Stimulated activated CD4-positive, alpha-beta T cell treated with anti-CD3 and anti-CD28 coated beads, Interleukin-15, amount 100 ng/mL, for 48 hours (primary cell): Measurements from ENCODE around the gene PTGR1.
"Not testable (repeated sequence)": the region's sequence is repeated elsewhere in the genome, so short reads cannot be mapped to it uniquely, and the experiment has no call there.

ENCODE experiments used
- DNase-seq, 2 donors: peaks; one replicate each; pipeline ENCODE4 v3.0.0-alpha.2; 2020; ENCODE audit warnings: low read depth in 2 of 2

PTGR1 gene

DNA sequence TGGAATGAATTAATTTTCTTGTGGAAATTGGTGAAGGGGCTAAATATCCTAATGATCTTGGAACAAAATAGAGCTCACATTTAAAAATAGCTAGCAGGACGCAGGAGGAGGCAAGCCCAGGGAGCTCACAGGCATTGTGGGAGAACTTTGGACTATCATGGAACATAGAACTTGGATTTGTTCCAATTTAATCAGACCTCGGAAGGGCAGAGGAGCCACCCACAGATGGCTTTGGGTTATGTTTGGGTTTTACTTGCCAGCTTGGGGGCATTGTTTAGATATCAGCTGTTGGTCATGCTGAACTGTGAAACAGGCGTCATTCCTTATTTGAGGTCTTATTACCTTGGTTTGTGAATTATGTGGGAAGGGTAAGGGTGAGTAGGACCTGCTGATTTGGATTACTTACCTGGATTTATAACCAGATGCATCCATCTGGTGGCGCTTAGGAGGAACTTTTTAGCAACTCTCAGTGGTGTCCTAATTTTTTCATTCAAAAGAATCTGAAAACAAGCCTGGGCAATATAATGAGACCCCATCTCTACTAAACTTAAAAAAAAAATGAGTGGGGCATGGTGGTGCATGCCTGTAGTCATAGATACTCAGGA, 14.1 kb upstream of the PTGR1 start:
- no peak for DNase-seq

DNA sequence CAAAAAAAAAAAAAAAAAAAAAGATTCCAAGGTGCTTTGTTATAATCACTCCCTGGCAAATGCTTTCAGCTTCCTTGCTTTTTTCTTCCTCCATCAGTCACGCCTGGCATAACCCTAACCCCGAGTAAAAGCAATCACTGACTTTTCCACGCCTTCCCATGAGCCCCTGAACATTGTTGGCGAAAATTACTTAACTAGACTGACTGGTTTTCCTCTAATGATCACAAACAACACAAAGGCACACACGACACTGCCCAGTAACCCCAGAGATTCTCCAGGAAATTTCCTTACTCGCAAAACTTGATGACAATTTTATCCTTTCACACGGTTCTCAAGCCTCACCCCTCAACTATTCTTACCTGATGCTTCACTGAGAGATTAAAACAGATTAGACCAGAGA, 11.4 kb upstream of the PTGR1 start:
- no peak for DNase-seq

DNA sequence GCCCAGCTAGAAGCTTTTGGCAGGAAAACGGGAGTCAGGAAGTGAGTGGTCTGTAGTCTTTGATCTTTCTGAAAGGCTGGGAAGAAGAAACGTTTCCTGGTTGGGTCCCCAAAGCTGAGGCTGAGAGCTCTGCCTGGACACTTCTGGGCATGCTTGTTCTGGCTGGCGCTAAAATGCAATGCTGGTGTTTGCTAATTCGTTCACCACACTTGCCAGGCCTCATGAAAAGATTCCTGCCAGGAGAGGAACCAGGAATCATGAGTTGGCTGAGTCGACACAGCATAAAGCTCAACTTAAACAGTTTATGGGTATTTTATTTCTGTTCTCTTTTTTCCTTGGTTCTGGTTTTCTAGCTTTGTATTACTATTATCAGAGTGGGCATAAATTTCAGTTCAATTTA, 10.7 kb upstream of the PTGR1 start:
- DNase-seq: no peak

DNA sequence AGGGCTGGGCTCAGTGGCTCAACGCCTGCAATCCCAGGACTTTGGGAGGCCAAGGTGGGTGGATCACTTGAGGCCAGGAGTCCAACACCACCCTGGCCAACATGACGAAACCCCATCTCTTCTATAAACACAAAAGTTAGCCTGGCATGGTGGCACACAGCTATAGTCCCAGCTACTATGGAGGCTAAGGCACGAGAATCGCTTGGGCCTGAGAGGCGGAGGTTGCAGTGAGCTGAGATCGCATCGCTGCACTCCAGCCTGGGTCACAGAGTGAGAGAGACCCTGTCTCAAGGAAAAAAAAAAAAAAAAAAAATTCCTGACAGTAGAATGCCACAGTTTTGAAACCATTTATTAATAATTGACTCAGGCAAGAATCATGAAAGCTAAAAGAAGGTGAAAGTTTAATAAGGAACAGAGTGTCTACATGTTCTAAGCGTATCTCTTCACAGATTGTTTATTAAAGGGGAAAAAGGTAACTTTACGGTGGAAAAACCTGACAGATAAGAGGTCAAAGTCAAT, 5.7 kb upstream of the PTGR1 start:
- DNase-seq: no peak

DNA sequence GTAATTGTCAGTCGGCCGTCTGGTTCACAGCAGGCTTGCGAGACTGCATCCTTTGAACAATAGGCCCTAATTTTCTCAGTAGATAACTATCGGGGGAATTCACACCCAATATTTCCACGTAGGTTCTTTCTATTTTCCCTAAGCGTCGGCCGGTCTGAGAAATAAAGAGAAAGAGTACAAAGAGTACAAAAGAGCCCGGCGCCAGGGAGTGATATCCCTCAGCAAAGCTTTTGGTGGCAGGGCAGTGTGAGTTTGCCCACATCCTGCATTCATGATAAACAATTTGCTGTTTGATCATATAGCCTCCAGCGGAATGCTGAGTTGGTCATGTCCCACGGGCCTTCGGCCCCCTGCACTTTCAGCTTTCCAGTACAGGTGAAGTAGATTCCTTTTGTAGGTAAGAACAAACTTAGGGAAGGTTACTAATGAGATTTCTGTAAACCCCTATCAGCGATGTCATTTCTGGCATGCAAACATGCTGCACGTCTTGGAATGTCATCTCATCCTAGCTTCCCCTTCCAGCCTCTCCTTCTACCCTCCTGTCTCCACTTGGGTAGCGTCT, 4.7 kb upstream of the PTGR1 start:
- DNase-seq: no peak

DNA sequence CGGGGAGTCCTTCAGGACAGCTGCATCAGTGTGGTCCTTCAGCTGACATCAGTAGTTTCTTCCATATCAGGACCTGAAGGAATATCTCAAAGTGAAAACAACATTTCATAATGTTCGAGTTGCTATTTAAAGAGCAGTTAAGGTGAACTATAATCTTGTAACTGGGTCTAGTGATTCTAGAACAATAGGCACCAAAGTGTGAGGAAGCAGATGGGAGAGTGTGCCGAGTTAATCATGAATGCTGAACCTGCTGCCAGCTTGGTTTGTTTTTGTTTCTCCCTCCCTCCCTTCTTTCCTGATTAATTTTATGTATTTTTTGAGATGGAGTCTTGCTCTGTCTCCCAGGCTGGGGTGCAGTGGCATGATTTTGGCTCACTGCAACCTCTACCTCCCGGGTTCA, 3.6 kb upstream of the PTGR1 start:
- DNase-seq: no peak

DNA sequence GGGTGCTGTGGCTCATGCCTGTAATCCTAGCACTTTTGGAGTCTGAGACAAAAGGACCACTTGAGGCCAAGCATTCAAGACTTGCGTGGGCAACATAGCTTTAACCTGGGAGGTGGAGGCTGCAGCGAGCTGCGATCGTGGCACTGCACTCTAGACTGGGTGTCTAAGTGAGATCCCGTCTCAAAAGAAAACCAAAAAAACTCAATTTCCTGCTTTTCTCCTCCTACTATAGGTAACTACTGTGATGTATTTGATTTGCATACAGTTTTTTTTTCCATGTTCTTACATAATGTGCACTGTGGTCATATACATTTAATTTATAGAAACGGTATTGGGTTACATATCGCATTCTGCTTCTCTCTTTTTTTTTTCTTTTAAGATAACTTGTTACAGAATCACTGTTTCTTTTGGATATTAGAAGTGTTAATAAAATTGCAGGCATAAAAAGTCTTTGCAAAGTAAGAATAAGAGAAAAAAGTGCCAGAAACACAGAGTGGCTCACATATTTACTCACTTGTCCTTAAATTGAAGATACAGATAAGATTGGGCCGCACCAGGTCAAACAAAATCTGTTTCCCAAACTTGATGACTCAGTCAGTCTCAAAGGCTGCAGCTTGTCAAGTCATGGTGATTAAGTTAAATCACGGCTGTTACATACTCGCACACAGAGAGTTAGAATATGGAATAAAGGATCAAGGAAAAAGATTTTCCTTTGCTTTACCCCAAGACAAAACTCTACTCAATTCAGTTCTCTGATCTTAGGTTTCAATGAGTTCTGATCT, 2.0 kb upstream of the PTGR1 start:
- DNase-seq: no peak

DNA sequence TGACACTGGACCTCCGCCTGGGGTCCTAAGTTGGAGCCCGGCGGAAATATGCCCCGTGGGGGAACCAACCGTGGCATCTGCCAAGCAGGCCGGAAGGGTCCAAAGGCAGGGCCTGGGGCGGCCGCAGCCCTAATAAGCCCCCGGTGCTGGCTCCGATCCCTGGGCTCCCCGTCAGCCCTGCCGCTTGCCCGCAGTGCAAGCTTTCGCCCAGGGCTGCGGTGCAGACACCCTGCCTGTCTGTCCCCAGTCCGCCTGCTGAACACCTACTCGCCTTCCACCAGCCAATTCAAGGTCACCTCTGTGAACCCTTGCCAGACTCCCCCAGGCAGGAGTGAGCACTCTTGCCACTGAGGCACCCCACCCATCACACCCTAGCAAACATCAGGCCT, 502 bp upstream of the PTGR1 start:
- DNase-seq: no peak

DNA sequence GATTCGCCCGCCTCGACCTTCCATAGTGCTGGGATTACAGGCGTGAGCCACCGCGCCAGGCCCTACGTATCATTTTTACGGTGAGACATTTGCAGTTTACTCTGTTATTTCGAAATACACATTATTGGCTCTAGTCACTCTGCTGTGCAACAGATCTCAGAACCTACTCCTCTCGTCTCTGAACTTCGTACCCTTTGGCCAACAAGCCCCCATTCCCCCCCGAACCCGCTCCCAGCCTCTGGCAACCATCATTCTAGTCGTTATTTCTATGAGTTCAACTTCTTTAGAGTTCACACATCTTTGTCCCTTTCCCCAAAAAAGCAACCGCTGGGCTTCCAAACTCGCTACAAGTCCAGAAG, 735 bp downstream of the PTGR1 start:
- DNase-seq: no peak

DNA sequence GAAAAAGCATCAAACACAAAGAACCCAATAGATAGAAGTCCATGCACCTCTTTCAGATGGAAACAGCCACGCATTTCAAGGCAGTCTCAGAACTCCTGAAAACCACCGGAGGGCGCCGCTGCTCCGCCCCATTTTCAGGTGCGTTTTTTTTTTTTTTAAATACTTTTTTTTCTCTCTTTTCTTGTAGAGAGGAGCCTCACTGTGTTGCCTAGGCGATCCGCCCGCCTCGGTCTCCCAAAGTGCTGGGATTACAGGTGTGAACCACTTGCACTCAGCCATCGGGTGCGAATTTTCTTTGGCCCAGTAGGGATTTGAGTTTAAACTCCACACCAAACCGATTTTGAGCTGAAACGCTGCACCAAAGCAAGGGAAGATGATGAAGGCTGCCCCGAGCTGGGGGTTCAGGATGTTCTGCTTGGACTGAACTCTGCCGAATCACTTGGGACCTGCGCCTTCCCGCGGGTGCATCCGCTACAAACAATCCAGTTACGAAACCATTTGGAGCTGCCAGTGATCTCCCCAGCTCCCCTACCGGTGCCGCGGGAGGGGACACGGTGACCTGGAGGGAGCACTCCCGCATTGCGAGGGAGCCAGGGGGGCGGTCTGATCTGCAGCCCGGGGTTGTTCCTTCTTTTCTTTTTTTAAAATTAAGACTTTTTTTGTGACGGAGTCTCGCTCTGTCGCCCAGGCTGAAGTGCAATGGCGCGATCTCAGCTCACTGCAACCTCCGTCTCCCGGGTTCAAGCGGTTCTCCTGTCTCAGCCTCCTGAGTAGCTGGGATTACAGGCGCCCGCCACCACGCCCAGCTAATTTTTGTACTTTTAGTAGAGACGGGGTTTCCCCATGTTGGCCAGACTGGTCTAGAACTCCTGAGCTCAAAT, 1.4 kb downstream of the PTGR1 start:
- DNase-seq: peak in 1 of 2 donors; percentile 34

DNA sequence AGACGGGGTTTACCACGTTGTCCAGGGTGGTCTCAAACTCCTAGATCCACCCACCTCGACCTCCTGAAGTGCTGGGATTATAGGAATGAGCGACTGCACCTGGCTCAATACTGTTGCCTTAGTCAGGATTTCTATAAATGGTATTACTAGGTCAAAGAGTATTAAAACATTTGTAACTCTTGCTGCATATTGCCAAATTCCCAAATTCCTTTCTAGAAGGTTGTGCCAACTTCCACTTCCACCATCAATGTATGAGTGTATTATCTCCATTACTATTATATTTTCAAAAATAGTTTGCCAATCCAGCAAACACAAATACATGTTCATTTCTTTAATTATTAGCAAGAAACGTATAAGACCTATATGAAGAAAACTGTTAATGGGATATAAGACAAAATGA, 10.6 kb downstream of the PTGR1 start:
- DNase-seq: no peak

DNA sequence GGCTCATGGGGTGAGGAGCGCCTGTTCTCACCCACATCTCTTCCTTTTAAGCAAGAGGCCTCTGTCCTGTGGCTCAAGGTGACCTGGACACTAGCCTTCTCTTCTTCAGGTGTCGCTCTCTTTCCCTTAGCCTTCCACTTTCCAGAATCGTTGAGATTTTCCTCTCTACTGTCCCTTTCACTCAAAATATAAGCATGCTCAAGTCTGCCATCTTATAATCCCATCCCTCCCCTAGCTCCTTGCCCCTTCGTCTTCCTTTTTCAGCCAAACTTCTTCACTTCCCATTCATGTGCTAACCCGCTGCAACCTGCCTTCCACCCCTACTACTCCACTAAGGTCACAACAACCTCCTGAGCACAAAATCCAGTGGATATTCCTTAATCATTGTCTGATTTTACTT, 13.1 kb downstream of the PTGR1 start:
- no peak for DNase-seq

DNA sequence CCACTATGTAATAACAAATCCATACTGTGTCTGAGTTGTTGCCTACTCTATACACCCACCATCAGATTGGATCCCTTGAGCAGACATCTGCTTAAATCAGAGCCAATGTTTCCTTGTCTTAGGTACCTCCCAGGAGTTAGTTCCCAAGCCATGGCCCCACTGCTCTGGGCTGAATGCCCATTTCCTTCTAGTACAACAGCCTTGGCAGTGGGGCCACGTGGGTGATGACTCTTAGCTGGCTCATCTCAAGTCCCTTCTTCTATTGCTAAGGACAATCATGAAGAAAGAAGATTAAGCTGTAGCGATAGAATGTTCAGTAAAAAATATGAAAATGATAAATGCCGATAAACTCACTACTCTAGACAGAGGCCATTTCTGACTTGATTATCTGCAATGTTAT, 16.6 kb downstream of the PTGR1 start:
- no peak for DNase-seq

DNA sequence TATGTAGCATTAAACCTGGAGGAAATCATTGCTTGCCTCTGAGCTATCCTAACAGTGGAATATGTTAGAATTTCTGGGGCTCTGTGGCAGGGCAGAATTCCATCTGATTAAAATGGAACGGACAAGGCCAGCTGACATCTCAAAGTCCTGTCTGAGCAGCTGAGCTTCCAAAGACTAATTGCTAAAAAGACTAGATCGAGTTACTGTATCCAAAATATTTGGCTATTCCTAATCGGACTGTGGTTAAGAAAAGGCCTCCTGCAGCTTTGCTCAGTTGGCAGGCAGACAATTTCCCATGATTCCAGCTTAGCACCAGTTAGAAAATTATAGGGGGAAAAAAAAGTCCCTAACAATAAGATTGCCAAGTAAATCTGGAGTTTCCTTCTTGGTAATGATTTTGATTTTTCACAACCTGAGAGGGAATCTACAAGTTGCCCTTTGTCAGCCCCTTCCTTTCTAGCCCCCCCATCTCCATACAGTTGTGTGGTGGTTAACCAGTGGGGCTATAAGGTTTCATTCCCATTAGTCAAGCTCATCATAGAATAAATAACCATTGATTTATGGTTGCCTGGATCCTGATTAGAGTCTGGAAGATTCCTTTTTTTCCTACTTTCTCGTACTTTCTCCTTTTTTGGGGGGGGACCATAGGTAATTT, 26.4 kb downstream of the PTGR1 start:
- no peak for DNase-seq

DNA sequence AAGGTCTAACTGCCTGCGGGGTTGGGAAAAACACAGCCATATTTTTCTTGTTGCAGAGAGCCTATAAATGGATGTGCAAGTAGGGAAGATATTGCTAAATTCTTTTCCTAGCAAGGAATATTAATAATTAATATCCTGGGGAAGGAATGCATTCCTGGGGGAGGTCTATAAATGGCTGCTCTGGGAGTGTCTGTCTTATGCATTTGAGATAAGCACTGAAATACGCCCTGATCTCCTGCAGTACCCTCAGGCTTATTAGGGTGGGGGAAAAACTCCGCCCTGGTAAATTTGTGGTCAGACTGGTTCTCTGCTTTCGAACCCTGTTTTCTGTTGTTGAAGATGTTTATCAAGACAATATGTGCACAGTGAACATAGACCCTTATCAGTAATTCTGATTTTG, 31.3 kb downstream of the PTGR1 start:
- not testable (repeated sequence) for DNase-seq

DNA sequence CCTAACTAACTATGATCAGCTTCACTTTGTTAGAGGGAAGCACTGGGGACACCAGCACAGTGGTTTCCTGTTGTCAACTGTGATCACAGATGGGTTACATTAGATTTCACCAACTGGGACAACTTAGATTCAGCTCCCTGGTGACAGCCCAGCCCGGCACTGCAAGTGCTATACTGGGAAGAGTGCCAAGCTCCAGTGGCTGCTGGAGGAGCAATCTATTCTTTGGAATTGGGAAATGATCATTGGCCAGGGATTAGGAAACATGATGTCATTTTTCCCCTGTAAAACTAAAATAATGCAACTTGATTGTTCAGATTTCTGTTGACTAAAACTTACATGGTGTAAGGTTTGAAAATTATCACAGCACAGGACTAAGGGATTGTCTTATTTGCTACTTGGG, 33.2 kb downstream of the PTGR1 start:
- DNase-seq: no peak

DNA sequence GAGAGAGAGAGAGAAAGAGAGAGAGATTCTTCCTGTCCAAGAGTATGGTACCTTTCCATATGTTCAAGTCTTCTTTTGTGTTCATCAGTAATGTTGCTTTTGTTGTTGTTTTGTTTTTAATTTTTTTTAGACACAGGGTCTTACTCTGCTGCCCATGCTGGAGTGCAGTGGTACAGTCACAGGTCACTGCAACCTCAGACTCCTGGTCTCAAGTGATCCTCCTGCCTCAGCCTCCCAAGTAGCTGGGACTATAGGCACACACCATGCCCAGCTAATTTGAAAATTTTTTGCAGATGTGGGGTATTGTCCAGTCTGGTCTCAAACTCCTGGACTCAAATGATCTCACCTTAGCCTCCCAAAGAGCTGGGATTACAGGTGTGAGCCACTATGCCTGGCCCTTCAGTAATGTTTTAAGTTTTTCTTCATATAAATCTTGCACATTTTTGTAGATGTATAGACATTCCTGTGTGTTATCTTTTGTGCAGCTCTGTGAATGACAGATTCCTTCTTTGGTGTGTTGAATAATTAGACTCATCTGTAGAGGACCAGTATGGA, 38.2 kb downstream of the PTGR1 start:
- no peak for DNase-seq

DNA sequence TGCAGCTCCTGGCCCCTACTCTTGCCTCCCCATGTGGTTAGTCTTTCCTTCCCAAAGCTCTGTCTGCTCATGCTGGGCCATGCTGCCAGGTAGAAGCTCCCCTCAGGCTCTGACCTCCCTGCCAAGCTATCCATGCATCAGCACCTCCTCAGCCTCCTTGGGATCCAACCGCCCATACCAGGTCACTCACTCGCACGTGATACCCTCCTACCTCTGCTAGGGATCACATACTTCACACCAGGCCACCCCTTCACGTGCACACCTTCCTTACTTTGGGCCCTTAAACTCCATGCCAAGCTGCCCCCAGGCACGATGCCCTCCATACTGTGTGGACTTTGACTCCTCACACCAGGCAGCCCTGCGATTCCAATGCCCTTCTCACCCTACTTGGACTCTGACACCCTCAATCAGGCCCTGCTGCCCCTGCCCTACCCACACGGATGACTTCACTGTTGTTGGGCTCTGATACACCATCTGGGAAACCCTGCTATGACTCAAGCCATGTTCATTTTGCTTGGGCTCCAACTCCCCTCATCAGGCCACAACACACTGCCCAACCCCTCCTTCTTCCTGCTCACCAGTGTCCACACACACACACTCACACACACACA, 40.3 kb downstream of the PTGR1 start:
- DNase-seq: no peak

DNA sequence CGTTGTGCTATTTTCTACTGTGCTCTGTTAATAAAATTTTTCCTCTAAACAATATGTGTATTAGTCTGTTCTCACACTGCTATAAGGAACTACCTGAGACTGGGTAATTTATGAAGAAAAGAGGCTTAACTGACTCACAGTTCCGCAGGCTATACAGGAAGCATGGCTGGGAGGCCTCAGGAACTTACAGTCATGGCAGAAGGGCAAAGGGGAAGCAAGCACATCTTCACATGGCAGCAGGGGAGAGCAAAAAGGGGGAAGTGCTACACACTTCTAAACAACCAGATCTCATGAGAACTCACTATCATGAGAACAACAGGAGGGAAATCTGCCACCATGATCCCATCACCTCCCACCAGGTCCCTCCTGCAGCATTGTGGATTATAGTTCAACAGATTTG, 44.0 kb downstream of the PTGR1 start:
- not testable (repeated sequence) for DNase-seq

DNA sequence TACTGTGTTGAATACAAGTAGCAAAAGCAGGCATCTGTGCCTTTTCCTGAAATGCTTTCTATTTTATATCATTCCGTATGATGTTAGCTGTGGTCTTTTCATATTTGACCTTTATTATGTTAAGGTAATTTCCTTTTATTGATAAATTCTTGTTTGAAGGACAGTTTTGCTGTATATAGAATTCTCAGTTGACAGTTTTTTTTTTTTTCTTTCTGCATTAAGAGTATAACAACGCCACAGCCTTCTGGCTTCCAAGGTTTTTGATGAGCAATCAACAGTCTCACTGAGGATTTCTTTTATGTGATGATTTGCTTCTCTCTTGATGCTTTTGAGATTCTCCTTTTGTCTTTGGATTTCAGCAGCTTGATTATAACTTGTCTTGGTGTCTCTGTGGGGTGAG, 50.8 kb downstream of the PTGR1 start:
- DNase-seq: no peak
